OCI-LY7 (cell line): ENCODE results near the gene PODNL1.

Source experiments
- EZH2phosphoT487 ChIP-seq: fragments of 200-600 bp; sonication (generic); IDR thresholded peaks from 2 replicates; pipeline ENCODE4 v1.6.1; 2018; ENCODE audit warnings: low read depth, borderline replicate concordance, mild to moderate bottlenecking, mixed run types, antibody characterized with exemption, low read length, moderate library complexity, mixed read lengths
- TF ChIP-seq, protein P1 (sequence below): fragments of 200-600 bp; sonication (generic); conservative IDR thresholded peaks from 2 replicates; pipeline ENCODE4 v1.5.1; 2014; ENCODE audit warnings: mild to moderate bottlenecking, antibody characterized with exemption, low read length, moderate library complexity, mixed read lengths

DNA sequence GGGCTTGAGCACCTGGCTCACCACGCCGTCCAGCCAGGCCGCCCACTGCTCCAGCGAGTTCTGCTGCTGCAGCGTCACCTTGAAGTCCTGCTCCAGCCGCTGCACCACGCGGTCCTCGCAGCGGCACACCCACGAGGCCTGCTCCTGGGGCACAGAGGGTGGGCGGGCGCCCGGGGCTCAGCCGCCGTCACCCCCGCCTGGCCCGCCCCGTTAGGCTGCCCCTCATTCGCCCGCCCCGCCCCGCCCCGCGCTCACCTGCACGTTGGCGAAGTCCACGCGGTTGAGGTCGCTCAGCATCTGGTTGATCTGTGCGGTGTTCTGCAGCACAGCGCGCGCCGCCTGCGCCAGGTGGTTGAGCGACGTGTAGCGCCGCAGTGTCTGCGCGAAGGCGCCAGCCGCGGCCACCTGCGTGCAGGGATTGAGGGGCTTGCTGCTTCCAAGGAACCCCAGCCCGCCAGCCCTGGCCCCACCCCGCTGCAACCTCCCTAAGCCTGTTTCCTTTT is 25.4 kb upstream of the PODNL1 start:
- TF ChIP-seq, protein P1, sequence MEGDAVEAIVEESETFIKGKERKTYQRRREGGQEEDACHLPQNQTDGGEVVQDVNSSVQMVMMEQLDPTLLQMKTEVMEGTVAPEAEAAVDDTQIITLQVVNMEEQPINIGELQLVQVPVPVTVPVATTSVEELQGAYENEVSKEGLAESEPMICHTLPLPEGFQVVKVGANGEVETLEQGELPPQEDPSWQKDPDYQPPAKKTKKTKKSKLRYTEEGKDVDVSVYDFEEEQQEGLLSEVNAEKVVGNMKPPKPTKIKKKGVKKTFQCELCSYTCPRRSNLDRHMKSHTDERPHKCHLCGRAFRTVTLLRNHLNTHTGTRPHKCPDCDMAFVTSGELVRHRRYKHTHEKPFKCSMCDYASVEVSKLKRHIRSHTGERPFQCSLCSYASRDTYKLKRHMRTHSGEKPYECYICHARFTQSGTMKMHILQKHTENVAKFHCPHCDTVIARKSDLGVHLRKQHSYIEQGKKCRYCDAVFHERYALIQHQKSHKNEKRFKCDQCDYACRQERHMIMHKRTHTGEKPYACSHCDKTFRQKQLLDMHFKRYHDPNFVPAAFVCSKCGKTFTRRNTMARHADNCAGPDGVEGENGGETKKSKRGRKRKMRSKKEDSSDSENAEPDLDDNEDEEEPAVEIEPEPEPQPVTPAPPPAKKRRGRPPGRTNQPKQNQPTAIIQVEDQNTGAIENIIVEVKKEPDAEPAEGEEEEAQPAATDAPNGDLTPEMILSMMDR, result no peak
- TF ChIP-seq EZH2phosphoT487, result no peak
